GM12878 (cell line): ENCODE data around the gene FOXK2. TPM values are rescaled to one million over a fixed set of nuclear protein-coding genes. Genes with fewer than 3 reads are reported as not detected.

Source experiments
- ATAC-seq: fragments of 200-7000 bp; cut with Tn5 transposase; 3 replicates; pipeline ENCODE4 v1.9.1; 2020; ENCODE audit warnings: mild to moderate bottlenecking, moderate library complexity
- BruUV-seq: library from RNA; stranded (reverse); fragments of 400-500 nt; replicated peaks from 2 replicates; lab custom pipeline; 2021; lab: Mats Ljungman, UMichigan
- CTCF ChIA-PET: fragments of 300-600 bp; sonication (Branson Sonifier 250); formaldehyde crosslinking; extraction: SDS; loops from one replicate; lab custom pipeline; 2021; ENCODE audit warnings: inconsistent platforms; lab: Yijun Ruan, JAX
- POLR2A ChIA-PET: fragments of 350-600 bp; formaldehyde crosslinking; extraction: SDS; loops from one replicate; lab custom pipeline; 2021; ENCODE audit warnings: inconsistent platforms; lab: Charles Lee
- RAD21 ChIA-PET: fragments of 300-600 bp; sonication (Branson Sonifier 250); formaldehyde crosslinking; loops from one replicate; lab custom pipeline; 2023; ENCODE audit warnings: antibody characterized with exemption; ENCODE audit not compliant: unreplicated experiment; lab: Charles Lee
- SMC1A ChIA-PET: fragments of 300-600 bp; sonication (Branson Sonifier 250); formaldehyde crosslinking; loops from one replicate; lab custom pipeline; 2023; ENCODE audit not compliant: unreplicated experiment, uncharacterized antibody; lab: Charles Lee
- DNase-seq: peaks from one replicate; pipeline ENCODE4 v3.0.0-alpha.2; 2011; ENCODE audit warnings: low read depth, low spot score
- FAIRE-seq: peaks from 3 replicates; lab custom pipeline; 2011; peaks lifted over from hg19 to GRCh38; lab: Jason Lieb, UNC
- H2AFZ ChIP-seq: 2 replicates; pipeline ENCODE4 v1.6.0; 2011; ENCODE audit warnings: low read depth, low read length, control low read depth; ENCODE audit not compliant: control insufficient read depth
- H3K27ac ChIP-seq: 2 replicates; pipeline ENCODE4 v1.5.1; 2011; ENCODE audit warnings: control low read depth; ENCODE audit not compliant: control insufficient read depth, insufficient read depth
- H3K27me3 ChIP-seq, 2 experiments: replicated peaks in 1 of 2; 2 replicates each; pipeline versions ENCODE4 v1.6.0 to v1.6.1; 2011; ENCODE audit warnings: low read length in 1 of 2; ENCODE audit not compliant: control insufficient read depth in 2 of 2, insufficient read depth in 2 of 2
- H3K36me3 ChIP-seq, 2 experiments: 2 replicates each; pipeline ENCODE4 v1.5.1; 2011; ENCODE audit warnings: low read length in 1 of 2; ENCODE audit not compliant: control insufficient read depth in 2 of 2, insufficient read depth in 2 of 2
- H3K4me1 ChIP-seq: 2 replicates; pipeline ENCODE4 v1.6.1; 2011; ENCODE audit warnings: mild to moderate bottlenecking, low read length, moderate library complexity, mixed read lengths; ENCODE audit not compliant: control insufficient read depth, insufficient read depth
- H3K4me2 ChIP-seq: 2 replicates; pipeline ENCODE4 v1.6.0; 2011; ENCODE audit warnings: control low read depth; ENCODE audit not compliant: control insufficient read depth, insufficient read depth
- H3K4me3 ChIP-seq: fragments of 200-600 bp; sonication (generic); 2 replicates; pipeline ENCODE4 v1.5.1; 2016
- H3K79me2 ChIP-seq: 2 replicates; pipeline ENCODE4 v1.6.0; 2011; ENCODE audit warnings: low read length; ENCODE audit not compliant: control insufficient read depth, insufficient read depth
- H3K9ac ChIP-seq: 2 replicates; pipeline ENCODE4 v1.8.0; 2011; ENCODE audit warnings: low read length, control low read depth, mixed read lengths; ENCODE audit not compliant: control insufficient read depth, insufficient read depth
- H3K9me3 ChIP-seq: replicated peaks from 3 replicates; pipeline ENCODE4 v1.5.1; 2011; ENCODE audit warnings: mild to moderate bottlenecking, low read length; ENCODE audit not compliant: control insufficient read depth, insufficient read depth
- H4K20me1 ChIP-seq: 2 replicates; pipeline ENCODE4 v1.6.0; 2011; ENCODE audit not compliant: control insufficient read depth, insufficient read depth
- CBX5 ChIP-seq: sonication (generic); IDR thresholded peaks from 2 replicates; pipeline ENCODE4 v1.6.1; 2016; ENCODE audit warnings: low read depth, moderate library complexity, mild to moderate bottlenecking, inconsistent platforms
- HDAC2 ChIP-seq: fragments of 200-600 bp; sonication (generic); IDR thresholded peaks from 2 replicates; pipeline ENCODE4 v1.6.1; 2017
- POLR2AphosphoS2 ChIP-seq: IDR thresholded peaks from 2 replicates; pipeline ENCODE4 v1.6.1; 2011; ENCODE audit warnings: low read depth, mild to moderate bottlenecking, low read length, improper control_type of control experiment, moderate library complexity
- REST ChIP-seq: IDR thresholded peaks from 2 replicates; pipeline ENCODE4 v1.6.1; 2012; ENCODE audit warnings: mild to moderate bottlenecking, low read depth, low read length
- SMAD1 ChIP-seq: fragments of 450-650 bp; IDR thresholded peaks from 2 replicates; pipeline ENCODE4 v1.6.1; 2018; ENCODE audit warnings: mild to moderate bottlenecking, low read depth; ENCODE audit not compliant: partially characterized antibody
- SUZ12 ChIP-seq: fragments of 200-600 bp; sonication (generic); IDR thresholded peaks from one replicate; pipeline ENCODE4 v1.6.1; 2018; ENCODE audit warnings: antibody characterized with exemption, mild to moderate bottlenecking; ENCODE audit not compliant: unreplicated experiment
- TAF1 ChIP-seq: IDR thresholded peaks from 2 replicates; pipeline ENCODE4 v1.6.1; 2011; ENCODE audit warnings: mild to moderate bottlenecking, low read depth, low read length, borderline replicate concordance
- ZBED1 ChIP-seq: IDR thresholded peaks from 2 replicates; pipeline ENCODE4 v1.6.1; 2016; ENCODE audit warnings: borderline replicate concordance
- ZSCAN29 ChIP-seq: fragments of 450-650 bp; IDR thresholded peaks from 2 replicates; pipeline ENCODE4 v1.6.1; 2017; ENCODE audit warnings: mild to moderate bottlenecking, moderate library complexity
- WGBS: methylation state at CpG from one replicate; pipeline ENCODE4 v1.1.6; 2016; ENCODE audit warnings: low lambda C conversion rate; ENCODE audit not compliant: insufficient replicate concordance, insufficient coverage; ENCODE audit errors: missing lambda C conversion rate; 5-methylcytosine and 5-hydroxymethylcytosine counted together
- in situ Hi-C: fragments of 300-500 bp; cut with MboI; formaldehyde crosslinking; loops from 9 replicates; pipeline ENCODE4 v1.14.3; 2018; ENCODE audit warnings: mixed read lengths
- intact Hi-C: fragments of 100-400 bp; cut with micrococcal nuclease; formaldehyde crosslinking; loops from one replicate; pipeline ENCODE4 v1.14.2; 2022; ENCODE audit not compliant: unreplicated experiment
- polyA plus RNA-seq, 11 experiments: library from polyadenylated mRNA; depleted of rRNA in 4 of 11; unstranded in 6 of 11; stranded (reverse) in 5 of 11; fragments of >200 nt; fragmentation: Nextera tagmentation in 4 of 11; fragmentation: Illumina TruSeq in 1 of 11; extraction: Ambion mirVana in 4 of 11; extraction: Trizol in 1 of 11; gene quantifications; 1 replicate in 1 of 11; 2 replicates in 10 of 11; pipeline versions ENCODE4 v1.2.1 to v1.2.3, GENCODE V29; 2011 to 2016; ENCODE audit warnings: inconsistent platforms in 2 of 11, missing spikeins in 2 of 11, low read depth in 1 of 11
- total RNA-seq, 4 experiments: library from RNA; depleted of rRNA in 3 of 4; stranded (reverse); fragments of >200 nt in 3 of 4; fragmentation: Illumina TruSeq in 1 of 4; extraction: Trizol in 1 of 4; gene quantifications; 2 replicates each; pipeline versions ENCODE4 v1.2.1 to v1.2.3, GENCODE V29; 2013 to 2021
- TF ChIP-seq, protein P1 (sequence below): fragments of 150-350 bp; IDR thresholded peaks from 2 replicates; pipeline ENCODE4 v1.6.1; 2016; ENCODE audit warnings: low read depth, low read length
- TF ChIP-seq, protein P2 (sequence below): fragments of 450-650 bp; IDR thresholded peaks from 2 replicates; pipeline ENCODE4 v1.6.1; 2017; ENCODE audit warnings: borderline replicate concordance
- TF ChIP-seq, protein P3 (sequence below): fragments of 450-650 bp; IDR thresholded peaks from 2 replicates; pipeline ENCODE4 v1.6.1; 2014; ENCODE audit warnings: mild to moderate bottlenecking

FOXK2 gene
- total and polyA plus RNA-seq, 10 of the 15 experiments (the other 5 are each of a cell fraction or from before 2014, with no cell fraction given) = 2.4 to 56.8 (median 34.4) TPM

- ChIA-PET RAD21 (interaction anchor here (0.6 to 3.3 kb wide), 5 partner anchors 10 to 59 kb away, joined by 4 to 9 read pairs (median 4); partner anchors contain the start of gene FOXK2), CTCF (interaction anchor here (0.7 to 2.6 kb wide), 12 partner anchors 11 to 75 kb away, joined by 3 to 26 read pairs (median 3); partner anchors contain the start of gene FOXK2), SMC1A (interaction anchor here (1.1 to 1.7 kb wide), 3 partner anchors 10 to 76 kb away, joined by 3 to 6 read pairs (median 4); no protein-coding TSS in a partner anchor), POLR2A (interaction anchor here (0.6 to 1.8 kb wide), 5 partner anchors 12 to 108 kb away, joined by 3 to 6 read pairs (median 5); partner anchors contain the start of gene FOXK2)
- H3K4me1 ChIP-seq = peaks cover 29% of the 10 kb centered on the region
- ATAC-seq (peak; percentile 85), DNase-seq (peak; percentile 89), FAIRE-seq (peak; percentile 96)
- no TSS peak for BruUV-seq
- no peak overlapping the region for H3K27ac ChIP-seq
- H3K4me3 ChIP-seq = peak overlapping the region; percentile 35; the same call in 1 of the 2 replicates
- no peak overlapping the region for H3K9ac ChIP-seq
- H3K36me3 ChIP-seq = no peaks in the 10 kb centered on the region
- H3K79me2 ChIP-seq = no peaks in the 10 kb centered on the region
- in situ Hi-C loops = no loop called here
- no peaks in the 10 kb centered on the region for H3K9me3 ChIP-seq
- H2AFZ ChIP-seq = peak overlapping the region; percentile 9; the same call in 1 of the 2 replicates
- WGBS = 4% methylated on average over 17 of the region's 17 CpGs
- H3K27me3 ChIP-seq = no peaks in the 10 kb centered on the region
- no peaks in the 10 kb centered on the region for H4K20me1 ChIP-seq
- no peak overlapping the region; the same call in 1 of the 2 replicates for H3K4me2 ChIP-seq
- intact Hi-C loops = loop anchor here (1.0 to 5.0 kb wide), 5 partner anchors 25 to 142 kb away; partner anchors contain the start of genes CYBC1, FOXK2 and NARF
- TF ChIP-seq SUZ12 = no peak
- no peak for TF ChIP-seq POLR2AphosphoS2
- TF ChIP-seq, protein P1, sequence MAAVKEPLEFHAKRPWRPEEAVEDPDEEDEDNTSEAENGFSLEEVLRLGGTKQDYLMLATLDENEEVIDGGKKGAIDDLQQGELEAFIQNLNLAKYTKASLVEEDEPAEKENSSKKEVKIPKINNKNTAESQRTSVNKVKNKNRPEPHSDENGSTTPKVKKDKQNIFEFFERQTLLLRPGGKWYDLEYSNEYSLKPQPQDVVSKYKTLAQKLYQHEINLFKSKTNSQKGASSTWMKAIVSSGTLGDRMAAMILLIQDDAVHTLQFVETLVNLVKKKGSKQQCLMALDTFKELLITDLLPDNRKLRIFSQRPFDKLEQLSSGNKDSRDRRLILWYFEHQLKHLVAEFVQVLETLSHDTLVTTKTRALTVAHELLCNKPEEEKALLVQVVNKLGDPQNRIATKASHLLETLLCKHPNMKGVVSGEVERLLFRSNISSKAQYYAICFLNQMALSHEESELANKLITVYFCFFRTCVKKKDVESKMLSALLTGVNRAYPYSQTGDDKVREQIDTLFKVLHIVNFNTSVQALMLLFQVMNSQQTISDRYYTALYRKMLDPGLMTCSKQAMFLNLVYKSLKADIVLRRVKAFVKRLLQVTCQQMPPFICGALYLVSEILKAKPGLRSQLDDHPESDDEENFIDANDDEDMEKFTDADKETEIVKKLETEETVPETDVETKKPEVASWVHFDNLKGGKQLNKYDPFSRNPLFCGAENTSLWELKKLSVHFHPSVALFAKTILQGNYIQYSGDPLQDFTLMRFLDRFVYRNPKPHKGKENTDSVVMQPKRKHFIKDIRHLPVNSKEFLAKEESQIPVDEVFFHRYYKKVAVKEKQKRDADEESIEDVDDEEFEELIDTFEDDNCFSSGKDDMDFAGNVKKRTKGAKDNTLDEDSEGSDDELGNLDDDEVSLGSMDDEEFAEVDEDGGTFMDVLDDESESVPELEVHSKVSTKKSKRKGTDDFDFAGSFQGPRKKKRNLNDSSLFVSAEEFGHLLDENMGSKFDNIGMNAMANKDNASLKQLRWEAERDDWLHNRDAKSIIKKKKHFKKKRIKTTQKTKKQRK = no peak
- no peak for TF ChIP-seq SMAD1
- no peak for TF ChIP-seq REST
- no peak for TF ChIP-seq ZBED1
- TF ChIP-seq, protein P2, sequence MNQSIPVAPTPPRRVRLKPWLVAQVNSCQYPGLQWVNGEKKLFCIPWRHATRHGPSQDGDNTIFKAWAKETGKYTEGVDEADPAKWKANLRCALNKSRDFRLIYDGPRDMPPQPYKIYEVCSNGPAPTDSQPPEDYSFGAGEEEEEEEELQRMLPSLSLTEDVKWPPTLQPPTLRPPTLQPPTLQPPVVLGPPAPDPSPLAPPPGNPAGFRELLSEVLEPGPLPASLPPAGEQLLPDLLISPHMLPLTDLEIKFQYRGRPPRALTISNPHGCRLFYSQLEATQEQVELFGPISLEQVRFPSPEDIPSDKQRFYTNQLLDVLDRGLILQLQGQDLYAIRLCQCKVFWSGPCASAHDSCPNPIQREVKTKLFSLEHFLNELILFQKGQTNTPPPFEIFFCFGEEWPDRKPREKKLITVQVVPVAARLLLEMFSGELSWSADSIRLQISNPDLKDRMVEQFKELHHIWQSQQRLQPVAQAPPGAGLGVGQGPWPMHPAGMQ = no peak
- TF ChIP-seq, protein P3, sequence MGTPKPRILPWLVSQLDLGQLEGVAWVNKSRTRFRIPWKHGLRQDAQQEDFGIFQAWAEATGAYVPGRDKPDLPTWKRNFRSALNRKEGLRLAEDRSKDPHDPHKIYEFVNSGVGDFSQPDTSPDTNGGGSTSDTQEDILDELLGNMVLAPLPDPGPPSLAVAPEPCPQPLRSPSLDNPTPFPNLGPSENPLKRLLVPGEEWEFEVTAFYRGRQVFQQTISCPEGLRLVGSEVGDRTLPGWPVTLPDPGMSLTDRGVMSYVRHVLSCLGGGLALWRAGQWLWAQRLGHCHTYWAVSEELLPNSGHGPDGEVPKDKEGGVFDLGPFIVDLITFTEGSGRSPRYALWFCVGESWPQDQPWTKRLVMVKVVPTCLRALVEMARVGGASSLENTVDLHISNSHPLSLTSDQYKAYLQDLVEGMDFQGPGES = 0 out of 2 replicates have a peak, but pooled peaks have one; percentile 33
- TF ChIP-seq CBX5 = 0 out of 2 replicates have a peak, but pooled peaks have one; percentile 73
- TF ChIP-seq TAF1 = no peak
- TF ChIP-seq HDAC2 = no peak
- TF ChIP-seq ZSCAN29 = peak; percentile 93
These were observed 25.1 kb upstream of the FOXK2 start for GRCh38 chr17:82494236-82495055.
